Right forelimb (tissue), 1 donor: ENCODE measurements around the gene MS4A12.
"Not testable (repeated sequence)": the region's sequence is repeated elsewhere in the genome, so short reads cannot be mapped to it uniquely, and the experiment has no call there.

Source experiments
- DNase-seq: peaks from one replicate; pipeline ENCODE4 v3.0.0-alpha.2; 2018

Gene MS4A12

GRCh38 chr11:60492488-60493009, at the start of gene MS4A12:
Gene MS4A12 (plus strand): TSS chr11:60492778. CDS start chr11:60497319, 4,541 bp downstream.
- no peak for DNase-seq

GRCh38 chr11:60447070-60447469, 45.5 kb upstream of the MS4A12 start:
- no peak for DNase-seq

- no peak for DNase-seq
These were observed 44.7 kb upstream of the MS4A12 start for GRCh38 chr11:60447846-60448245.

GRCh38 chr11:60451185-60451584, 41.4 kb upstream of the MS4A12 start:
- DNase-seq: not testable (repeated sequence)

- no peak for DNase-seq
These were observed 38.4 kb upstream of the MS4A12 start for GRCh38 chr11:60454212-60454611.

- DNase-seq: no peak
These were observed 37.0 kb upstream of the MS4A12 start, which contains the start of gene MS4A1 for GRCh38 chr11:60455531-60456042. Gene MS4A1 (plus strand): TSS chr11:60455847. CDS start chr11:60462375, 6,528 bp downstream.

- no peak for DNase-seq
These were observed 35.0 kb upstream of the MS4A12 start for GRCh38 chr11:60457576-60457975.

DNA sequence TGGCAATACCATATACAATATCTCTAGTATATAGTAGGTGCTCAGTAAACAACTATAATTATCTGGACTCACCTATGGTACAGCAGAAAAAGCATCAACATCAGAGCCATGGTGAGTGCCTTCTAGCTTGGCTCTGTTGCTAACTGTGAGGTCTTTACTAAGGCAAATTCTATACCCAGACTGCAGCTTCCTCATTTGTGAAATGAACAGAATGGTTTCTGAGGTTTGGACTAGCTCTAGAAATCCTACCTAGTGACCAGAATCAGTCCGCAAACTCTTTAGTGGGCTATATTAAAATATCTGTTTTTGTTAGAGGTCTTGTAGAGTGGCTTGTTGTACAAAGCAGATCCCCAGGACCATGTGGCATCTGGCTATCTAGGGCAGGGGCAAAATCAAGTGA, 33.2 kb upstream of the MS4A12 start:
- DNase-seq: no peak

DNA sequence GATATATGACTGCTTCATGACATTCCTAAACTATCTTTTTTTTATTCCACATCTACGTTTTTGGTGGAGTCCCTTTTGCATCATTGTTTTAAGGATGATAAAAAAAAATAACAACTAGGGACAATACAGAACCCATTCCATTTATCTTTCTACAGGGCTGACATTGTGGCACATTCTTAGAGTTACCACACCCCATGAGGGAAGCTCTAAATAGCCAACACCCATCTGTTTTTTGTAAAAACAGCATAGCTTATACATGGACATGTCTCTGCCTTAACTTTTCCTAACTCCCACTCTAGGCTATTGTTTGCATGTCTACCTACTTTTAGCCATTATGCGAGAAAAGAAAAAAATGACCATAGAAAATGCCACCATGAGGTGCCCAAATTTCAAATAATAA, 23.7 kb upstream of the MS4A12 start:
- DNase-seq: no peak

DNA sequence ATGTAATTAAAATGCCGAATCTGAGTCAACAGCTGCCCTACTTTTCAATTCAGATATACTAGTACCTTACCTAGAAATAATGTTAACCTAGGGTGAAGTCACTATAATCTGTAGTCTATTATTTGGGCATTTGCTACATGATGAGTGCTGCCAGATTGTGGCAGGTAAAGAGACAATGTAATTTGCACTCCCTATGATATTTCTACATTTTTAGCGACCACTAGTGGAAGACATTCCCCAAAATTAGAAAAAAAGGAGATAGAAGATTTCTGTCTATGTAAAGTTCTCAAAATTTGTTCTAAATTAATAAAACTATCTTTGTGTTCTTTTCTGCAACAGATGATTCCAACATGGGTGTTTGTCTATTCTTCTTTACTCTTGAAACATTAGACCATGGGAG, 22.9 kb upstream of the MS4A12 start:
- DNase-seq: no peak

- no peak for DNase-seq
These were observed 15.5 kb upstream of the MS4A12 start for GRCh38 chr11:60477035-60477445.

GRCh38 chr11:60482361-60482760, 10.2 kb upstream of the MS4A12 start:
- DNase-seq: no peak

GRCh38 chr11:60485987-60486386, 6.6 kb upstream of the MS4A12 start:
- no peak for DNase-seq

- DNase-seq: no peak
These were observed 876 bp downstream of the MS4A12 start for GRCh38 chr11:60493454-60493853.

DNA sequence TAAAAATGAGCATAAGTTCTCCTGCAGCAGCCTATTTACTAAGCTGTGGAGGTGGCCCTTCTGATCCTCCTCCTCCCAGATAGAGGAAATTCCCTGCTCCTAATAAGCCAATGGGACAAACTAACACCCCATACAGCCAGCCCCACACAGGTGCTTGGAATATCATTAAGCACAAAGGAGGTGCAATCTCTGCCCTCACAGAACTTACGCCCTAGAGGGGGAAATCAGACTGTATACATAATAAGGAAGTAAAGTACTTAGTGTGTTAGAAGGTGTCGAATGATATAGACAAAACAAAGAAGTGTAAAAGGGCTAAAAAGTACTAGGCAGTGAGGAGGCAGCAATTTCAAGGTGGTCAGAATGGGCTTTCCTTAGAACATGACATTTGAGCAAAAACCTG, 5.8 kb downstream of the MS4A12 start:
- DNase-seq: no peak

DNA sequence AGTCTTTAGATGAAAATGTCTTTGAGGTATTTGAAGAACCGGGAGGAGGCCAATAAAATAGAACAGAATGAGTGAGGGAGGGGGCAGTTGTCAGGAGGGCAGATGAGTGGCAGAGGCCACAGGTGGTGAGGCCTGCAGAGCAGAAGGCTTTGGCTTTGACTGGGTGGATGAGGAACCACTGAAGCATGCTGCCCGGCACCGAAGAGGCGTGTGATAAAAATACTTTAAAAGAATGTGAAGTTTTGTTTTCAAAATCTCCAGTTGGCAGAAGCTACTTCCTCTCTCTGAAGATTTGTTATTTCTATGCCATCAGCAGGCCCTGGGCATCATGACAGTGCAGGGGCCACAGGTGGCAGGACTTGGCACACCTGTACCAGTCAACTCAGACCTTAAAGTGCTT, 6.3 kb downstream of the MS4A12 start:
- no peak for DNase-seq

DNA sequence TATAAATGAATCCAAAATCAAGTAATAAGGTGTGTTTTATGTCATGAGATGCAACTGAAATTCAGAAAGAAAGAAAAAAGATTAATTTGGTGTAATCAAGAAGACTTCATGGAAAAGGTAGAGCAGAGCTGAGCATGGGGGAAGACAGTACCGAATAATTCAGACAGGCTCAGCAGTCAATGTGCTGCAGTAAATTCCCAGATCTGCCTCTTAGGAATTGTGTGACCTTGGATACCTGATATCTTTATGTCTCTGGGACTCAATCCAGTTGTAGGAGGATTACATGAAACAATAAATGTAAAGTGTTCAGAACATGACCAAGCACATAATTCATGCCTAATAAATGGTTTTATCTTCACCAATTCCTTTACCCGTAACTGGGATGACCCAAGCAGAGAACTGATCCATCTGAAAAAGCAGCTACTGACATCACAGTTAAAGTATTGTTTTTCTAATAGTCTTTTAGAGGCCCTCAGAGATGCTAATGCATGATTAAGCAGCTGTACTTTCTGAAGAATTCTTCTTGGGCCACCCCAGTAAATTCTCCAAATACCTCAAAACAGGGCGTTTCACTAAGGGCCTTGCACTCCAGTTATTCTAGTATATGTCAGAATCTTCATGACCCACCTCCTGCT, 7.8 kb downstream of the MS4A12 start:
- DNase-seq: no peak

DNA sequence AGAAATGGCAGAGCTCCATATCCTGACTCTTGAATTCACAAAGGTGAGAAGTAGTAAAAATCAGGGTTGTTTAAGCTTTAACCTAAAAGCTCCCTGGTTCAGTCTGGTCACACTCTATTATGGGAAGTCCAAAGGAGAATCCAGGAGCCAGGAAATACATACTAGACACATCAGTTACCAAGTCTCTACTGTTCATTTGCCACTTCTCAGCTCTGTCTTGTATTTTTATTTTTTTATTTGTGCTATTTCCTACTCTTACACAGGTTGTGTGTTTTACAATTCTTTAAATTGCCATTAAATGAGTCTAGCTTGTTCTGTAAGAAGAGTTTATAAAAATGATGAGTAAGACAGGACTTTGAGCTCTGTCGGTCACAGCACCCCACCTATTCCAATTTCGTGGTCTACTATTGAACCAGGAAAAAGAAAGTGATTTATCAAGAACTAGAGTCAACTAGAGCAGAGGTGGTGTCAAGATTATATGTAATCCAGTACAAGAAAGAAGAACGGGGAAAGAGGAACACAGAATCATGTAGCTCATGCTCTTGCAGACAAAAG, 9.7 kb downstream of the MS4A12 start:
- no peak for DNase-seq

DNA sequence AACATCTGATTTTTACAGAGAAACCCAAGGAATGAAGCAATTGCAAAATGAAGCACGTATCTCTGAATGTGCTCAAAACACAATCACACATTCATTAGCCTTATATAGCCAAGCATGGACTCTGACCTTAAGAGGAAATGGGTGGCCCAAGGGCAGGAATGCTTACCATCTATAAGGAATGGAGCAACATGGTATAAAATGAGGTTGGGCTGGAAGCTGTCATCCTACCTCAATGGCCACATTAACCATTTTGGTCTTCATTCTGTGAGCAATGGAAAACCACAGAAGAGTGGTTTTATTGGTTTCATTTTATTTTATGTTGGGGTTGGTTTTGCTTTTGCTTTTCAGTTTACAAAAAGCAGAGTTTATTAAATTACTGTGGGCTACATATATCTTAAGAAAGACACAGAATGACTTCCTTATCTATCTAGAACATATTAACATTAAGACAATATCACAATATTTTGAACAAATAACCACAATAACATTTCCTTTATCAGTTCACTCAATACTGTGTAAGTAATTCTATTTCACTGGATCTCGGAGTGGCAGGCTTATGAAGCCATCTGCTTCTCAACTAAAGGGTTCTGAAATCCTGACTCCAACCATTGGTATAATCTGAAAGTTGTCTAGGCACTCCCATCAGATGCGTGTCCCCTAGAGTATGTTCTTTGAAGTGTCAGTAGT, 11.8 kb downstream of the MS4A12 start:
- DNase-seq: no peak

DNA sequence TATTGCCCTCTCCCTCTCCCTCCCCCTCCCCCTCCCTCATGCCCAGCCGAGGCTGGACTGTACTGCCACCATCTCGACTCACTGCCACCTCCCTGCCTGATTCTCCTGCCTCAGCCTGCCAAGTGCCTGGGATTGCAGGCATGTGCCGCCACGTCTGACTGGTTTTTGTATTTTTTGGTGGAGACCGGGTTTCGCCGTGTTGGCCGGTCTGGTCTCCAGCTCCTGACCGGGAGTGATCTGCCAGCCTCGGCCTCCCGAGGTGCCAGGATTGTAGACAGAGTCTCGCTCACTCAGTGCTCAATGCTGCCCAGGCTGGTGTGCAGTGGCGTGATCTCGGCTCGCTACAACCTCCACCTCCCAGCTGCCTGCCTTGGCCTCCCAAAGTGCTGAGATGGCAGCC, 17.0 kb downstream of the MS4A12 start:
- DNase-seq: not testable (repeated sequence)

DNA sequence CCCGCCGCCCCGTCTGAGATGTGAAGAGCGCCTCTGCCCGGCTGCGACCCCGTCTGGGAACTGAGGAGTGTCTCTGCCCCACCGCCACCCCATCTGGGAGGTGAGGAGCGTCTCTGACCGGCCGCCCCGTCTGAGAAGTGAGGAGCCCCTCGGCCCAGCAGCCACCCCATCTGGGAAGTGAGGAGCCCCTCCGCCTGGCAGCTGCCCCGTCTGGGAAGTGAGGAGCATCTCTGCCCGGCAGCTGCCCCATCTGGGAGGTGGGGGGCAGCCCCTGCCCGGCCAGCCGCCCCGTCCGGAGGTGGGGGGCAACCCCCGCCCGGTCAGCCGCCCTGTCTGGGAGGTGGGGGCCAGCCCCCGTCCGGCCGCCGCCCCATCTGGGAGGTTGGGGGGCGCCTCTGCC, 17.6 kb downstream of the MS4A12 start:
- DNase-seq: not testable (repeated sequence)

DNA sequence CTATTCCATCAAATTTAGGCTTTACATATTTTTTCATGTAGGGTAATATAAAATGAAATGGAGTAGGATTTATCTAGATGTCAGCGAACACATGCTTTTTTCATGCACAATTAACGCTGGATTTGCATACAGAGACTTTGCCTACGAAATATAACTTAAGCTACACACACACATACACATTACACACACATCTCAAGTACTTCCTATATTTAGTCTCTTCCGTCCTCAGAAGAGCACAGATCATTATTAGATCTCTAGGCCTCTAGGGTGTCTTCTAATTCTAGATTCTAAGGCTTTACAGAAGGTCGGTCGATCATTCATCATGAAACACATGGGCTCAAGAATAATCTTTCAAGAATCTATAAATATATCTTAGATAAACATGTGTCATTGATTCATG, 18.8 kb downstream of the MS4A12 start:
- no peak for DNase-seq

DNA sequence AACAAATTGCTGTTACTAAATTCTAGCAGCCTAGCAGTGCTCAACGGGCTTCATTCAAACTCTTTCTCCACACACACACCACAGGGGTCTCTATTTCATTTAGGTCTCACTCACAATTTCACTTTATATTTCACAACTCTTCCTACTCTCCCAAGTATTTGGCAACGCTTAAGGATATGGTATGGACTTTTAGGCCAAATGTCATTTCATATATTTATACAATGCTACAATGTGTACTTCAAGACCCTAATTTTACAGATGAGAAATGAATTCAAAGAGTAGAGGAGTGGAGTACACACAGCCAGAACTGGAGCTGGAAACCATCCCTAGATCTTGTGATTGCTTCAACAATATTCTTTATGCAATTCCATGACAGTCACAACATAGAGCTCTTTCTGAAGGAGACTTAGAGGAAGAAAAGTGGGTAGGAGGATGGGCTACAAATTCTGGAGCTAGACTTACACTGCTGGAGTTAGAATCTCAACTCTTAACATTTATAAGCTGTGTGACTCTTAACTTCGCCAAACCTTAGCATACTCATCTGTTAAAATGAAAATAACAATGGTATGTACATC, 20.2 kb downstream of the MS4A12 start:
- no peak for DNase-seq
